Putamen (tissue), 1 donor: Measurements from ENCODE around the gene TPRN.

Source experiments
- DNase-seq: peaks from one replicate; pipeline ENCODE4 v3.0.0-alpha.2; 2016; ENCODE audit warnings: low spot score

TPRN gene

DNA sequence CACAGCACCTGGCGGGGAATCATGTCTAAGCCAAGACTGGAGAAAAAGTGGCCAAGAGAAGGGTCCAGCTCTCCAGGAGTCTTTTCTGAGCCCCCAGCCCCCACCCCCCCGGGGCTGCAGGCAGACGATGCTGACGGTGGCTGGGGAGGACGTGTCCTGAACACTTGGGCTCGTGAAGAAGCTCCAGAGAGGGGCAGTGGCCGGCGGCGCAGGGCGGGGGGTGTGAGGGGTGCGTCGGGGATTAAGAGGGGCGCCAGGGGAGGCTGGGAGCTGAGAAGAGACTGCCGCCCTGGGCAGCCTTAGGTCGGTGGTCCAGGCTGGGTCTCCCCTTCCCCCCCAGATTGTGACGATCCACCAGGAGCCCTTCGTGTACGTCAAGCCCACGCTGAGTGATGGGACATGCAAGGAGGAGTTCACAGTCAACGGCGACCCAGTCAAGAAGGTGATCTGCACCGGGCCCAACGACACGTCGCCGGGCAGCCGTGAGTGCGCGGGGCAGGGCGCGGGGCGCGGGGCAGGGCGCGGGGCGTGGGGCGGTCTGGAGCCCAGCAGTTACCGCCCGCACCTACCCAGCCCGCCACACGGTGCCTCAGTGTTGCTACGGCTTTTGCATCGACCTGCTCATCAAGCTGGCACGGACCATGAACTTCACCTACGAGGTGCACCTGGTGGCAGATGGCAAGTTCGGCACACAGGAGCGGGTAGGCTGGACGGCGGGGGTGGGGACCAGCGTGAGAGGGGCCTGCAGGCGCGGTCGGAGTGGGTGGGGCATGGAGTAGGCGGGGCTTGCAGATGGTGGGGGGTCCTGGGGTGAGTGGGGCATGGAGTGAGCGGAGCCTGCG, 39.6 kb downstream of the TPRN start:
- no peak for DNase-seq

DNA sequence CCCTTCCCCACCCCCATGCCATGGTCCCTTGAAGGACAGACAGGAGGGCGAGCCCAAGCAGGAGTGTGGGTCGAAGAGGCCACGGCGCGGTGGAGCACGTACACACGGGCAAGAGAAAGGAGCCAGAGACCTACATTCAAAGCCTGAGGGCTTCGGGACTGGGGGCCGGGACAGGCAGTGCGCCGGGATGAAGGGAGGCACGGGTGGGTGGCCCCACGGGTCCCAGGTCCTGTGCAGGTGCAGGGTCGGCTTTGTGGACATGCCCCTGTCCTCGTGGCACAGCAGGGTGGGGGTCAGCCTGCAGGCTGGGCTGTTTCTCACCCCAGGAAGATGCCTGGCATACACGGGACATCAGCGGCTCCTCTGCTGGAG, 40.5 kb downstream of the TPRN start:
- no peak for DNase-seq

DNA sequence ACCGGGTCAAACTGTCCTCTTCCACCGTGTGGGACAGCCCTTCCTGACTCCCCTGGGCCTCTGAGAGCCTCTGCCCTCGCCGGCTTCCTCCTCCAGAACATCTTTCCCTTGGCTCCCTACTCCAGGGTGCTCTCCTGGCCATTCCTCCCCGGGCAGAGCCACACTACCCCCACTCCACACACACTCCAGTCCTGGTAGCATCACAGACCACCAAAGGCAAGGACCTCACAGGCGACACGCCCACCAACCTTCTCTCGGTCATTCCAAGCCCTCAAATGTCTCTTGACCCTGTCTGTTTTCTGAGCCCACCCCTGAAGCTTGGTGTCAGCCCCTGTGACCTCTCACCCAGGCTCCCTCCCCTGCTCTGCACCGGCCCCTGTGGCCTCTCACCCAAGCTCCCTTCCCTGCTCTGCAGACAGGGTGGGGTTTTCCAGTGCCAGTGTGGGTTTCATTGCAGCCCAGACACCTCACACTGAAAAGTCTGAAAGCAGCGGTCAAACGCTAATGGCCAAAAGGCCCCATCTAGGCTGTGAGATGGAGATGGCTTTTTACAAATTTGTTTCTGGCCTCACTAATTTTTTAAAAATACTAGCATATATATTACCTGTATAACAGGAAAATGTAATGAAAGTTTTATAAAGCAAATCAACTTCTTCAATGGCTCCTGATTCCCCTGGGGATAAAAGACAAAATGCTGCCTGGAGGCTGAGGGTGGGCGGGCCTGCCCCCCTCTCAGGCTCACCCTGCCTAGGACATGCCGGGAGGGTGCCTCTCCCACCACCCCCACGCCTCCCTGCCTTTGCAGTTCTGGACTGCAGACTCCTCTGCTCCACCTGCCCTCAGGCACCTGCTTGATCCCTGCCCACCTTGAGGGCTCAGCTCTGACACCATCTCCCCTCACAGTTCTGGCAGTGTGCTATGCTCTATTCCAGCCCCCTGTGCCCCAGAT, 41.2 kb downstream of the TPRN start:
- DNase-seq: no peak

DNA sequence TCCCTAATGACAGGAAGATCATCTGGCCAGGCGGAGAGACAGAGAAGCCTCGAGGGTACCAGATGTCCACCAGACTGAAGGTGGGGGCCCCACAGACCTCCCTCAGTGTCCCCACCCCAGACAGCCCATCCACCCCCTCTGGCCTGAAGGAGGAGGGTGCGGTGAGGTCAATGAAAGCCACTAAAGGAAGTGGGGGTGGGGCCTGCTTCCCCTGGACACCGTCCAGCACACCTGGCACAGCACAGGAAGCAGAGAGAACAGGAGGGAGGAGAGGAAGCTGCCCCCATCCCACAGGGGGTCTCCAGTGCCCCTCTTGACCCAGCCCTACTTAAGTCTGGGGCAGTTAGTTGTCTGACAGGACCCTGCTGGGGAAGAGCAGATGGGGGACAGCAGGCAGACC, 41.9 kb downstream of the TPRN start:
- DNase-seq: no peak

DNA sequence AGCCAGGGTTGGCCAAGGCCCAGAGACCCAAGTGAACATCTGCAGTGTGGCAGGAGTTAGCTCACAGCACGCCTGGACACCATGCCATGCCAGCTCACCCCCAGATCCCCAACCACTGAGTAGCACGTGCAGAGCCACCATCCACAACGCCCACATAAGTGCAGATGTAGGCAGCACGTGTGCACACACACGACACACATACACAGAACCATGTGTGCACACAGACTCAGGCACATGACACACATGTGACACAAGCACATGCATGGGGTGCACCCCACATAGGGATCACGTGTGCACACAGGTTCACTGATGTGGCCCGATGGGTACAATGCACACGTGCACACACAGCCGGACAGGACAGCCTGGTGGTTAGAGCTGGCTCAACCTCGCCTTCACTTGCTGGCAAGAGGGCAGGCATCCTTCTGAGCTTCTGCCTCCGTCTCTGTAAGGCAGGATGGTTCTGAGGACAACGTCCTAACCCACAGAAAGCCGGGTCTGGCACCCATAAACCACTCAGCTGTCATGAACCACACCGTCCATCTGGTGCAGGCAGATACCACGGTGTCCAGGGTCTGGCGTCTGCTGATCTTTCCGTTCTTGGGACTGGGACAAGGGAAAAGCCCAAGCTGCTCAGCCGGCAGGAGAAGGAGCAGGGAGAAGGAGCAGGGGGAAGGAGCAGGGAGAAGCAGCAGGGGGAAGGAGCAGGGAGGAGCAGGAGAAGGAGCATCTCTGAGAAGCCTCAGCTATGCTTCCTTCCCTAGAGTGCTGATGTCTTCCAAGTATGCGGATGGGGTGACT, 42.7 kb downstream of the TPRN start:
- no peak for DNase-seq

DNA sequence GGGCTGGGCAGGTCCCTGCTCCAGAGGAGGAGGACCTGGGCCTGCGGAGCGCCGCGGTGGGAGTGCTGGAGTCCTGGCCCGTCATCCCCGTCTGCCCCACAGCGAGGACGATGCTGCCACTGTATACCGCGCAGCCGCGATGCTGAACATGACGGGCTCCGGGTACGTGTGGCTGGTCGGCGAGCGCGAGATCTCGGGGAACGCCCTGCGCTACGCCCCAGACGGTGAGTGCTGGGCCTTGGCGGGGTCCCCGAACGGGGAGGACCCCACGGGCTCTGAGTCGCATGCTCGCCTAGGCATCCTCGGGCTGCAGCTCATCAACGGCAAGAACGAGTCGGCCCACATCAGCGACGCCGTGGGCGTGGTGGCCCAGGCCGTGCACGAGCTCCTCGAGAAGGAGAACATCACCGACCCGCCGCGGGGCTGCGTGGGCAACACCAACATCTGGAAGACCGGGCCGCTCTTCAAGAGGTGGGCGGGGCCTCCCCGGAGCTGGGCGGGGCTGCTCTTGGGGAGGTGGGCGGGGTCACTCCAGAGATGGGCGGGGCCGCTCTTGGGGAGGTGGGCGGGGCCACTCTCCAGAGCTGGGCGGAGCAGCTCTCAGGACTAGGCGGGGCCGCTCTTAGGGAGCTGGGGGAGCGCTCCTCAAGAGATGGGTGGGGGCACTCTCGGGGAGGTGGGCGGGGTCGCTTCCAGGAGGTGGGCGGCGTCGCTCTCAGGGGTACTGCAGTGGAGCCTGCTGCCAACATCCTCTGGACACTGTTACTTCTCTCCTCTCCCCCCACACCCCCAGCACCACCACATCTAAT, 43.8 kb downstream of the TPRN start:
- no peak for DNase-seq

DNA sequence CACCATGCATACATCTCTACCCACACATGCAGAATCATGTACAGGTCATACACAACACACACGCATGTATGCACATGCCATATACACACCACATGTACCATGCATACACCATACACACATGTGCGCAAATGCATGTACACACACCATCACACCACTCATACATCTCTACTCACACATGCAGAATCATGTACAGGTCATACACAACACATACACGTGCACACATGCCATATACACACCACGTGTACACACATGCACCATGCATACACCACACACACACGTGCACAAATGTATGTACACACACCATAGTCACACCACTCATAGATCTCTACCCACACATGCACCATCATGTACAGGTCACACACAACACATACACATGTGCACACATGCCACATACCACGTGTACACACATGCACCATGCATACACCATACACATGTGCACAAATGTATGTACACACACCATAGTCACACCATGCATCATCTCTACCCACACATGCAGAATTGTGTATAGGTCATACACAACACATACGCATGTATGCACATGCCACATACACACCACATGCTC, 47.6 kb downstream of the TPRN start:
- no peak for DNase-seq

DNA sequence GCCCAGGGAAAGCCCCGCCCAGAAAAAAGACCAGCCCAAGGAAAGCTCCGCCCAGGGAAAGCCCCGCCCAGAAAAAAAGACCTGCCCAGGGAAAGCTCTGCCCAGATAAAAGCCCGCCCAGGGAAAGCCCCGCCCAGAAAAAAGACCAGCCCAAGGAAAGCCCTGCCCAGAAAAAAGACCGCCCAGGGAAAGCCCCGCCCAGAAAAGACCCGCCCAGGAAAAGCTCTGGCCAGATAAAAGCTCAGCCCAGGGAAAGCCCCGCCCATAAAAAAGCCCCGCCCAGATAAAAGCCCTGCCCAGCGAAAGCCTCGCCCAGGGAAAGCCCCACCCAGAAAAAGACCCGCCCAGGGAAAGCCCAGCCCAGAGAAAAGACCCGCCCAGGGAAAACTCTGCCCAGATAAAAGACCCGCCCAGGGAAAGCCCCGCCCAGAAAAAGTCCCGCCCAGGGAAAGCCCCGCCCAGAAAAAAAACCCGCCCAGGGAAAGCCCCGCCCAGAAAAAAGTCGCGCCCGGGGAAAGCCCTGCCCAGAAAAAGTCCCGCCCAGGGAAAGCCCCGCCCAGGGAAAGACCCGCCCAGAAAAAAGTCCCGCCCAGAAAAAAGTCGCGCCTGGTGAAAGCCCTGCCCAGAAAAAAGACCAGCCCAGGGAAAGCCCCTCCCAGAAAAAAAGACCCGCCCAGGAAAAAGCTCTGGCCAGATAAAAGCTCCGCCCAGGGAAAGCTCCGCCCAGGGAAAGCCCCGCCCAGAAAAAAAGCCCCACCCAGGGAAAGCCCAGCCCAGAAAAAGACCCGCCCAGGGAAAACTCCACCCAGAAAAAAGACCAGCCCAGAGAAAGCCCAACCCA, 49.7 kb downstream of the TPRN start:
- DNase-seq: no peak

DNA sequence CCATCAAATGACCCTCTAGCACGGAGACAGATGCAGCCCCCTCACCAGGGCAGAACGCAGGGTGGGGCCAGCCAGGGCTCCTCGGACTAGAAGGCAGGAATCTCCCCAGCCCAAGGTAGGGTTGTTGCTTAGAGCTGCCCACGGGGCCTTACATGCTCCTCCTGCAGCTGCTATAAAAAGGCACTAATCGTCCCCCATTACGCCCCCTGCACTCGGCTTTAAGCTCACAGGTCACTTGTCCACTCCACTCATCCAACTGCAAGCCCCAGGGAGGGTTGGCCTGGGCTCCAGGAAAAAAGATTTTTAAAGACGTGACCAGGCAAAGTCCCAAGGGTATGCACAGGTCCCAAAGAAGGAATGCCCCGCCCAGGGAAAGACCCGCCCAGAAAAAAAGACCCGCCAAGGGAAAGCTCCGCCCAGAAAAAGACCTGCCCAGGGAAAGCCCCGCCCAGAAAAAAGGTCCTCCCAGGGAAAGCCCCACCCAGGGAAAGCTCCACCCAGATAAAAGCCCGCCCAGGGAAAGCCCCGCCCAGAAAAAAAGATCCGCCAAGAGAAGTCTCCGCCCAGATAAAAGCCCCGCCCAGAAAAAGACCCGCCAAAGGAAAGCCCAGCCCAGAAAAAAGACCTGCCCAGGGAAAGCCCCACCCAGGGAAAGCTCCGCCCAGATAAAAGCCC, 50.5 kb downstream of the TPRN start:
- DNase-seq: no peak

DNA sequence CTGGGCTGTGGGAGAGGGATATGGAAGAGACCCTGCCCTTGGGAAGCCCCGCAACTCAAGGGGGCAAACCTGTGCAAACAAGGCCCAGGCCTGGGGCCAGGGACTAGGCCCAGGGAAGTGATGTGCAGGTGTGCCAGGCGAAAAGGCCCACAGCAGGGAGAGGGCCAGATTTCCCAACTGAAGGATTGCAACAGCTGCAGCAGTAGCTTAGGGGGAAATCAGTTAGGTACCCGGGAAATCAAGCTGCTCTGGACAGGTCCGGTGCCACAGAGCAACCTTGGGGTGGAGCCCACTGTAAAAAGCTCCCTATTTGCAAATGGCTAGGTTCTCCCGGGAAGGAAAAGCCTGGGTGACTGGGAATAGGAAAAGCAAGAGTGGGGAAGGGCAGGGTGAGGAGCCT, 51.2 kb downstream of the TPRN start:
- no peak for DNase-seq

DNA sequence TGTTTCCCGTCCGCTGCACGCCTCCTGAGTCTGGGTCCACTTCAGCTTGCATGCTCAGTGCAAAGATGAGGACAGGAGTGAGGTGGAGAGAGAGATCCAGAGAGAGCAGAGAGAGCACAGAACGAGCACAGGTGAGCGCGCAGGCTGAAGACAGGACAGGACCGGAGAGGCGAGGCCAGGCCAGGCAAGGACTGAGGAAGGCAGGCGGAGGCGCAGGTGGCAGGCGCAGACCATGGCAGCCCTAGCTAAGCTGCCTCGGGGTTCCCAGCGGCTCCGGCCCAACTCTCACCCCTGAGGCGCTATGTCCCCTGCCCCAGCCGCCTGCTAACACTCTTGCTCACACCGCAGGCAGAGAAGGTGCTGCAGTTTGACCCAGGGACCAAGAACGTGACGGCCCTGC, 51.9 kb downstream of the TPRN start:
- DNase-seq: no peak

DNA sequence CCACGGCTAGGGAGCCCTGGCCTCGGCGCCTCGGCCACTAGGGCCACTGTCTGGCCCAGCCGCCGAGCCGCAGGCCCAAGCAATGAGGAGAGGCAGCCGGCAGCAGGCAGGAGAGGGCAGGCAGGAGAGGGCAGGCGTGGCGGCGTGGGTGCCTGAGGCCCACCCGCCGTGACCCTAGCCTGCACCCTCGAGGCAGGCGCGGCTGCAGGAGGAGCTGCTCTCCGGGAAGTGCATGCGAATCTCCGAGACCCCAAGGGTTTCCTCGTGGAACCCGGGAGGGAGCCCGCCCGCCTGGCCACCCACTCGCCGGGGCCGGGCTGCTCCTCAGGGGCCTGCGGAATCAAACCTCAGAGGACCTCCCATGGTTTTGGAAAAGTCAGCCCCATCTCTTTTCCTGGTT, 52.3 kb downstream of the TPRN start:
- no peak for DNase-seq

DNA sequence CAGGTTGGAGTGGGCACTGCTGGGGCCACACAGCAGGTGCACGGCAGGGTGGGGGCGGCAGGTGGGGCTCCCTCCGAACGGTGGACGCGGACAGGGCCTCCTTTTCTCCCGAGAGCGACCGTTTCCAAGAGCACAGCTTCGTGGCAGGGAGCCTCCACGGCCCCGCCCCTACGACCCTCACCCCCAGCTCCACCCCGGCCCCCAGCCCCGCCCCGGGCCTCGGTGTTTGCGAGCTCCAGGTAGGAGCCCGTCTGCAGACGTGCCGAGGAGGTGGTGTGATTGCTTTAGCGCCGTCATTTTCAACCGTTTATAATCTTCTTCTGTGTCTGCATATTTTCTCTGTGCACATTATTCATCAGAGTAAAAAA, 52.8 kb downstream of the TPRN start:
- no peak for DNase-seq

DNA sequence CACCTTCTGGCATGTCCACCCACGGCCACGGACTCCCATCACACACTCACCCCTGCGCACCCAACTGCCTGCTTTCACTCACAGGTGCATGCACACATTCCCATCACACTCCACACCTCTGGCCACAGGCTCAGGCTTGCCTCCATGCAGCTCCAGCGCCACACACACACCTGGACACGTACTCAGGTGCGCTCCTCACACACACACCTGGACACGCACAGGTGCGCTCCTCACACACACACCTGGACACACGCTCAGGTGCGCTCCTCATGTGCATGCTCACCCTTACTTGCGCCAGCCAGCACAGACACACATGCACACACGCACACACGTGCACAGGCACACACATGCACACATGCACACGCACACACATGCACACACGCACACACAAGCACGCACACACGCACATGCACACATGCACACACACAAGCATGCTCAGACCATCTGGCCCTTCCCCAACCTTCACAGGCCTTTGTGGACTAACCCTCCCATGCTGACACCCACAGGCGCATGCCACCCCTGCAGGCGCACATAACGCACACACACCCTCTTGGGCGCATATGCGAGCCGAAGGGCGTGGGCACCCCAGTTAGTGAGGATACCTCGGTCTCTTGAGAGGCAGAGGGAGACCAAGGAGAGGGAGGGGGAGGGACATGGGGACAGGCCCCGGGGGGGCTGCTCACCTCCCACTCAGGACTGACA, 53.3 kb downstream of the TPRN start:
- DNase-seq: no peak

DNA sequence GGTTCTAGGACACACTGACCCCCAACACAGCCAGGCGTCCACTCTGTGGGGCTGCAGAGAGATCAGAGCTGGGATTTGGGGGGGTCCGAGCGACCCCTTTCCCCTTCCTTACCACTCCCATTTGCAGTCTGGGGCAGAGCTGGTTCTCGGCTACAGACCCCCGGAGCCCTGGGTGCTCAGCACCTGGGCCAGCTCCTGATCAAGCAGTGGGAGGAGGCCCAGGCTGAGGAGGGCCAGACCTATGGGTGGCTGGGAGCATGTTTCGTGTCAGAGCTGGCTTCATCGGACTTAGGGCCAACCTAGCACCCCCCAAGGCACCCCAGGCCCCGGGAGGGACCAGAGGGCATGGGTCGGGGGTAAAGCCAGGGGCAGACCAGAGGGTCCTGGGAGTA, 54.0 kb downstream of the TPRN start:
- DNase-seq: no peak

DNA sequence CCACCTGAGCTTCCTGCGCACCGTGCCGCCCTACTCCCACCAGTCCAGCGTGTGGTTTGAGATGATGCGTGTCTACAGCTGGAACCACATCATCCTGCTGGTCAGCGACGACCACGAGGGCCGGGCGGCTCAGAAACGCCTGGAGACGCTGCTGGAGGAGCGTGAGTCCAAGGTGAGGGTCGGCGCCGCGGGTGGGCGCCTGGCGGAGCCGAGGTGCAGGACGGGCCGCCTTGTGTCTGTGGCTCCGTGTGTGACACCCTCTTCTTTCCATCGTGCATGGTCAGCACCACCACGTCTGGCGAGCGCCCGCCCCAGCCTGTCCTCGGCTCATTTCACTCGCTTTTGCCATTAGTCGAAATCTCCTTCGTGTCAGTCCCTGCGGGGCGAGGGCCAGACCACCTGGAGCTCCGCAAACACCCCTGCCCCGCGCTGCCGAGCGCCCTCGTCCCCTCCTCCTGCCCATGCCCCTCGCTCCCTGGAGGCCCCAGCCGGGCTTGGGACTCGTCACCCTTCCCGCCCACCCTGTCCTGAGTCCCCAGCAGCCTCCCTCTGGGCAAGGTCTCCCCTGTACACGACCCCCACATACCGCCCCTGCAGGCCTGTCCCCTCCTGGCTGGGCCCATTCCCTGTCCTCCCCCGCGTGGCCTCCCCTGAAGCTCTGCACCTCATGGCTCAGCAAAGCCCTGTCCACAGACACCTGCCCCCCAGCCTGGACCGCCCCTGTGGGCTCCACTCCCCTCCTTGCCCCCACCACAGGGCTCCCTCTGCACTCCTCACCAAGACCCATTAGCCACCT, 54.6 kb downstream of the TPRN start:
- DNase-seq: no peak

DNA sequence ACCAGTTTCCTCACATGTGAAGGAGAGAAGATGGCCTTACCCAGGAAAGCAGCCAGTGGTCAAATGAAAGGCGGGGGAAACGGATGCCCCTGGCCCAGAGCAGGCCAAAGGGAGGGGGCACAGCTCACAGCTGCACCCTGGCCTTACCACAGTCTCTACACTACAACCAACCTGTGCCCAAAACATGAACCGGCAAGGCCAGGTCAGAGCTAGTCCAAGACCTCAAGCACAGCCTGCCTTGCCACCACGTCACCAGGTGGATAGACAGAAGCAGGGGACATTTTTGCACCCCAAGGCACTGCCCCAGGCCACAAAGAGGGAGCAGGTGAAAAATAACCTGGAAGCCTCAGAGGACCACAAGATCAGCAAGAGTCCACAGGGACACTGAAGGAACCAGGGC, 57.1 kb downstream of the TPRN start:
- no peak for DNase-seq
